Bronchial epithelial cell (primary cell): ENCODE measurements around the gene STOML1. TPM values are rescaled to one million over a fixed set of nuclear protein-coding genes. Genes with fewer than 3 reads are reported as not detected.

ENCODE experiments used
- DNase-seq: peaks from one replicate; pipeline ENCODE4 v3.0.0-alpha.2; 2010; ENCODE audit warnings: low read depth
- FAIRE-seq: peaks from 2 replicates; lab custom pipeline; 2011; peaks lifted over from hg19 to GRCh38; lab: Jason Lieb, UNC
- H3K27me3 ChIP-seq: 2 replicates; pipeline ENCODE4 v1.5.1; 2011; ENCODE audit warnings: low read length; ENCODE audit not compliant: control insufficient read depth, insufficient read depth
- H3K36me3 ChIP-seq: 2 replicates; pipeline ENCODE4 v1.5.1; 2011; ENCODE audit warnings: low read length; ENCODE audit not compliant: control insufficient read depth, insufficient read depth
- H3K4me3 ChIP-seq: 2 replicates; pipeline ENCODE4 v1.5.1; 2011; ENCODE audit warnings: mild to moderate bottlenecking, low read depth, low read length, control low read depth
- total RNA-seq: library from RNA; depleted of rRNA; stranded (reverse); fragments of >200 nt; gene quantifications from 2 replicates; pipeline ENCODE4 v1.2.1, GENCODE V29; 2014
- TF ChIP-seq, protein P1 (sequence below): IDR thresholded peaks from 2 replicates; pipeline ENCODE4 v1.5.1; 2011; ENCODE audit warnings: mild to moderate bottlenecking, moderate library complexity, low read length, control low read depth, inconsistent platforms; ENCODE audit not compliant: insufficient read depth, severe bottlenecking

STOML1 gene
- total RNA-seq, 1 donor from 2014 or later: 9.5 TPM

DNA sequence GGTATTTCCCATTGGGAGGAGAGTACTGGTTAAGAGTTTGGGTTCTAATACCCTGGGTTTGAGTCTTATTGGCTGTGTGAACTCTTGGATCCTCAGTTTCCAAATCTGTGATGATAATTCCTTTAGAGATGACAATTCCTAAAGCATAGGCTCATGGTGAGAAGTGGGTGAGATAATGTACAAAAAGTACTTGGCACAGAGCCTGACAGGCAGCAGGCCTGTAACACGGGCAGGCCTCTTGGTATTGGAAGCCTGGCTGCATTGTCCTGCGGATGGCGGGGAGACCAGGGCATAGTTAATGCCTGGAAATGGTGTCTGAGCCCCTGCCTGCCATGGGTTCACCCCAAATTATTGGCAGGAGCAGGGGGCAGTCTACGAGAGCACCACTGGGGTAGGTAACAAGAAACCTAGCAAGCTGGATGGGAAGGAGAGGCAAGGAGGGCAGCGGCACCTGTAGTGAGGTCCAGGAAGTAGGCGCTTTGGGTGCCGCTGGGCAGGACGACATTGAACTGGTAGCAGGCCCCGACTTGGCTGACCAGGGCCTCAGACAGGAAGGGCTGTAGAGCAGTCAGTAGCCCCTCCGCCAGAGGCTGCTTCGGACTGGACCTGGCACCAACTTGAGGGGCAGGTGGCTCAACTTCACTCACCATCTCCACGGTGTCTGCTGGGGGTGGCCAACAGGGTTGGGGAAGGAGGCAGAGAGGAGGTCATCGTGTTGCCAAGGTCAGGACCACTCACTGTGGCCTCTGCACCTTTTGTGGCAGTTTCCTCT, 7.7 kb downstream of the STOML1 start:
- FAIRE-seq (no peak), DNase-seq (no peak)
- no peaks in the 10 kb centered on the region for H3K27me3 ChIP-seq
- H3K4me3 ChIP-seq: no peak overlapping the region
- TF ChIP-seq, protein P1, sequence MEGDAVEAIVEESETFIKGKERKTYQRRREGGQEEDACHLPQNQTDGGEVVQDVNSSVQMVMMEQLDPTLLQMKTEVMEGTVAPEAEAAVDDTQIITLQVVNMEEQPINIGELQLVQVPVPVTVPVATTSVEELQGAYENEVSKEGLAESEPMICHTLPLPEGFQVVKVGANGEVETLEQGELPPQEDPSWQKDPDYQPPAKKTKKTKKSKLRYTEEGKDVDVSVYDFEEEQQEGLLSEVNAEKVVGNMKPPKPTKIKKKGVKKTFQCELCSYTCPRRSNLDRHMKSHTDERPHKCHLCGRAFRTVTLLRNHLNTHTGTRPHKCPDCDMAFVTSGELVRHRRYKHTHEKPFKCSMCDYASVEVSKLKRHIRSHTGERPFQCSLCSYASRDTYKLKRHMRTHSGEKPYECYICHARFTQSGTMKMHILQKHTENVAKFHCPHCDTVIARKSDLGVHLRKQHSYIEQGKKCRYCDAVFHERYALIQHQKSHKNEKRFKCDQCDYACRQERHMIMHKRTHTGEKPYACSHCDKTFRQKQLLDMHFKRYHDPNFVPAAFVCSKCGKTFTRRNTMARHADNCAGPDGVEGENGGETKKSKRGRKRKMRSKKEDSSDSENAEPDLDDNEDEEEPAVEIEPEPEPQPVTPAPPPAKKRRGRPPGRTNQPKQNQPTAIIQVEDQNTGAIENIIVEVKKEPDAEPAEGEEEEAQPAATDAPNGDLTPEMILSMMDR: no peak
- peaks cover 1% of the 10 kb centered on the region for H3K36me3 ChIP-seq

DNA sequence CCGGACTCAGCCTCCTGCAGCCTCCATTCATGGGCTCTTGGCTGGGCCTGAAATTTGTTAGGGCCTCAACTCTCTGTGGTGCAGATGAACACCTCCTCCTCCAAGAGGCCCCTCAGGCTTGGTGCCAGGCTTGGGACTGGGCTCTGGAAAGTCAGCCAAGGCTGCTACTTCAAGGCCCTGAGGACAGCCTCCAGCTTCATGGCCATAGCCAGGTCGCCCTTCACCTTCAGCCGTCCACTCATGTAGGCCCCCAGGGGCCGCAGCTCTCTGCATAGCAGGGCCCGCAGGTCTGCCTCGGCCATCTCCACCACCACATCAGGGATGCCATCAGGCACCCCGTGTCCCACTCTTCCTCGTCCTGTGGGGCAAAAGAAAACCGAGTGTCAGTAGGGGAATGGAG, 8.3 kb downstream of the STOML1 start:
- Histone ChIP-seq H3K27me3 (no peaks in the 10 kb centered on the region), H3K36me3 (peaks cover 1% of the 10 kb centered on the region), H3K4me3 (no peak overlapping the region)
- no peak for FAIRE-seq
- no peak for DNase-seq
- TF ChIP-seq, protein P1: no peak

DNA sequence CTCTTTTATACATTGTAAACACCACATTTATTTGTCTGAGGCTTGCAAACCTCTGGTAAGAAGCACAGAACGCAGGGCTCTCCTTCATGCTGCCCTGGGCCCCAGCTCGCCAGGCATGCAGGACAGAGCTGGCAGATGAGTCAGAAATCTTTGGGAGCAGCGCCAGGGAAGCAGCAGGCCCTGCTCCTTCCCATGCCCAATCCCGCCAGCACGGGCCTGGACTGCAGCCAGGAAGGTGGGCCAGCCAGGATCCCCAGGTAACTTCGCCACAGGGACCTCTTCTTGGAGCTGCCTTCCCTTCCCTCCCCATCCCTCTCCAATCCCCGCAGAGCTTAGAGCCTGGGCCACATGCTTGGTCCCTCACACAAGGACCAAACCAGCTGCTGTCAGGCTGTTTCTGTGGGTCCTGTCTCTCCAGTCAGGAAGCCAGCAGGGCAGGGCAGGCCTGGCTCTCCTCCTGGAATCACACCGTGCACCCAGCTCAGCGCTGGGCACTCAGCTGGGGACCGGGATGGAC, 8.8 kb downstream of the STOML1 start:
- H3K4me3 ChIP-seq: no peak overlapping the region
- FAIRE-seq: no peak
- DNase-seq: peak; percentile 84

DNA sequence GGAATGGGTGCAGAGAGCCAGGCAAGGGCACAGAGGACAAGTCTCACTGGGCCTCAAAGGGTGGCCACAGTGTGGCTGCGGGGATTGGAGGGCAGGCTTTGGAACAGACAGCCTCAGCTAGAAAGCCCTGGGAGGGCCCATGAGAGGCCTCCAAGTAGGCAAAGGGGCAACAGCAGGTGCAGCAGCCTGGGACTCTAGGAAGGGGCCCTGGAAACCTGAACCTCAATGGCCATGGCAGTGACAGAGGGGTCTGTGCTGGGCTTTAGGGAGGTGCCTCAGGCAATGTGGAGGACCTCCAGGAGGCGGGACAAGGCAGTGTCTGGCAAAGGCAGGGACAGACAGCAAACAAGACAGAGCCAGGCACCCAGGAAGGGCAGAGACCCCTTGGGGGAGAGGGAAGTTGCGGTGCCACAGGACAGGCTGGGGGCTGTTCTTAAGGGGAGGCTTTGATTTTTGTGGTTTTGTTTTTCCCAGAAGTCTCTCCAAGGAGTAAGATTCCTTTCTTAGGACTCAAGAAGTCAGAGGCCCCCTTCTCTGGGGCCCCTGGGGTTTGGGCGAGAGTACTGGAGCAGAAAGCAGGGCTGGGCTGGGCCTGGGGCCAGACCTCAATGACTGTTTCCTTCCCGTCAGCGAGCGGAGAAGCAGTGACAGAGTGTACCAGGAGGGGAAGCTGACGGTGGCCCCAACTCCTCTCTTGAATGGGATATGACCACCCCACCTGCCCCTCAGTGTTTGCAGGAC, 9.7 kb downstream of the STOML1 start:
- TF ChIP-seq, protein P1: no peak
- H3K4me3 ChIP-seq: no peak overlapping the region
- DNase-seq (peak; percentile 71), FAIRE-seq (peak; percentile 23)
- H3K36me3 ChIP-seq: peaks cover 1% of the 10 kb centered on the region
- H3K27me3 ChIP-seq: no peaks in the 10 kb centered on the region

More for the DNA sequence above, 8.8 kb downstream of the STOML1 start:
- TF ChIP-seq, protein P1: no peak
- no peaks in the 10 kb centered on the region for H3K27me3 ChIP-seq
- H3K36me3 ChIP-seq: peaks cover 1% of the 10 kb centered on the region

DNA sequence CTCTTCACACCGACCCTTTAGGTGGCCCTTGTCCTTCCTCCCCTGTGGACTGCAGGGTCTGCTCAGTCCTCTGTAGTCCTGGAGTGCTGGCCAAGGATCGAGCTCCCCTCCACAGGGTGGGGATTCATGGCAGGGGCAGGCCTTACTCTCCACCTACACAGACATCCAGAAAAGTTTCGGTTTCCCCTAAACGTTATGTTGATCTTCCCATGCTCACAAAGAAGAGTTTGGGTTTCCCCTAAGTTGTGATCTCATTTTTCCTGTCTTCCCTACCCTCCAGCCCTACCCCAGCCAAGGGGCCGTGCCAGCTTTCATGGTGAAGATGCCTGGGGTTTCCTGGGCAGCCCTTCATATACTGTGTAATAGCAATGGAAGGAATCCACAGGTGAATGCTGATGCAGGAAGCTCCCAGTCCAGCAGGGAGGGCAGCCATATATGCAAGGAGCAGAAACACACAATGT, 10.3 kb downstream of the STOML1 start:
- FAIRE-seq: peak; percentile 43
- TF ChIP-seq, protein P1: no peak
- Histone ChIP-seq H3K36me3 (peaks cover 1% of the 10 kb centered on the region), H3K27me3 (no peaks in the 10 kb centered on the region), H3K4me3 (no peak overlapping the region)
- peak; percentile 67 for DNase-seq
